Caco-2 (cell line): ENCODE measurements around the gene NIFK. TPM values are rescaled to one million over a fixed set of nuclear protein-coding genes. Genes with fewer than 3 reads are reported as not detected.
A peak's percentile ranks its signal among the peaks of the same experiment; 100 is the strongest.

ENCODE experiments used
- BruUV-seq: library from RNA; stranded (reverse); fragments of 400-500 nt; replicated peaks from 2 replicates; lab custom pipeline; 2021; lab: Mats Ljungman, UMichigan
- CTCF ChIA-PET: fragments of 300-600 bp; sonication (Branson Sonifier 250); formaldehyde crosslinking; loops from one replicate; lab custom pipeline; 2022; ENCODE audit warnings: antibody characterized with exemption; lab: Charles Lee
- POLR2A ChIA-PET: fragments of 300-600 bp; sonication (Branson Sonifier 250); formaldehyde crosslinking; loops from one replicate; lab custom pipeline; 2022; ENCODE audit warnings: antibody characterized with exemption; lab: Charles Lee
- DNase-seq, 2 experiments: peaks; one replicate each; pipeline versions ENCODE4 v3.0.0 to v3.0.0-alpha.2; 2020 to 2022
- H3K27me3 ChIP-seq: replicated peaks from 2 replicates; pipeline ENCODE4 v1.6.0; 2011; ENCODE audit warnings: low read length; ENCODE audit not compliant: control insufficient read depth, insufficient read depth
- H3K36me3 ChIP-seq: 2 replicates; pipeline ENCODE4 v1.5.1; 2011; ENCODE audit warnings: low read length; ENCODE audit not compliant: control insufficient read depth, insufficient read depth
- H3K4me1 ChIP-seq: fragments of 250-450 bp; sonication (Bioruptor Pico); 2 replicates; pipeline ENCODE4 v1.5.1; 2020; ENCODE audit warnings: mild to moderate bottlenecking
- H3K4me3 ChIP-seq: 2 replicates; pipeline ENCODE4 v1.5.1; 2011; ENCODE audit warnings: low read depth, mild to moderate bottlenecking, control low read depth, low read length
- H3K9me3 ChIP-seq: fragments of 250-450 bp; sonication (Bioruptor Pico); 2 replicates; pipeline ENCODE4 v1.5.1; 2020; ENCODE audit warnings: mild to moderate bottlenecking, moderate library complexity
- H3K27ac Mint-ChIP-seq: one replicate; pipeline ENCODE4 v1.8.0; 2022; ENCODE audit warnings: mixed read lengths; ENCODE audit not compliant: unreplicated experiment
- H3K27me3 Mint-ChIP-seq: one replicate; pipeline ENCODE4 v1.8.0; 2022; ENCODE audit warnings: mixed read lengths; ENCODE audit not compliant: insufficient read depth, unreplicated experiment
- H3K36me3 Mint-ChIP-seq: one replicate; pipeline ENCODE4 v1.8.0; 2022; ENCODE audit warnings: mild to moderate bottlenecking, mixed read lengths; ENCODE audit not compliant: insufficient read depth, unreplicated experiment
- H3K4me1 Mint-ChIP-seq: one replicate; pipeline ENCODE4 v1.8.0; 2022; ENCODE audit warnings: low read depth, mixed read lengths; ENCODE audit not compliant: unreplicated experiment
- H3K4me3 Mint-ChIP-seq: one replicate; pipeline ENCODE4 v1.8.0; 2022; ENCODE audit warnings: mild to moderate bottlenecking, moderate library complexity, mixed read lengths; ENCODE audit not compliant: unreplicated experiment
- H3K9me3 Mint-ChIP-seq: one replicate; pipeline ENCODE4 v1.8.0; 2022; ENCODE audit warnings: mixed read lengths; ENCODE audit not compliant: unreplicated experiment
- intact Hi-C: fragments of 100-400 bp; cut with micrococcal nuclease; formaldehyde crosslinking; loops from one replicate; pipeline ENCODE4 v1.10.0; 2022; ENCODE audit not compliant: unreplicated experiment
- total RNA-seq: library from RNA; stranded (reverse); gene quantifications from 2 replicates; pipeline ENCODE4 v1.2.3, GENCODE V29; 2022
- TF ChIP-seq, protein P1 (sequence below), 2 experiments: fragments of 200-600 bp in 1 of 2; IDR thresholded peaks; 1 replicate in 1 of 2; 2 replicates in 1 of 2; pipeline versions ENCODE4 v1.5.1 to v1.8.0; 2011 to 2022; ENCODE audit warnings: antibody characterized with exemption in 1 of 2, control low read depth in 1 of 2, inconsistent platforms in 1 of 2, low read depth in 1 of 2, low read length in 1 of 2, mild to moderate bottlenecking in 1 of 2, moderate library complexity in 1 of 2; ENCODE audit not compliant: insufficient read depth in 1 of 2, severe bottlenecking in 1 of 2, unreplicated experiment in 1 of 2

NIFK gene
- total RNA-seq, 1 experiment from 2014 or later, result 84.7 TPM

DNA sequence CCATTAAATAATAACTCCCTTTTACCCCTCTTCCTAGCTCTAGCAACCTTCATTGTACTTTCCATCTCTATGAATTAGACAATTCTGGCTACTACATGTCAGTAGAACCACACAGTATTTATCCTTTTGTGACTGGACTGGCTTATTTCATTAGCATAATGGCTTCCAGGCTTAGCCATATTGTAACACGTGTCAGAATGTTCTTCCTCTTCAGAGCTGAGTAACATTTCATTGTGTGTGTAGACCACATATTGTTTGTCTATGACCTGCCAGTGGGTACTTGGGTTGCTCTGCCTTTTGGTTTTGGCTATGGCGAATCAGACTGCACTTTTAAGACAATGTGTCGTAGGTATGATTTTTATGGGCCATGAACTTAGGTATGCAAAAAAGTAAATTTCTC is 39.7 kb upstream of the NIFK start:
- Histone ChIP-seq H3K4me3 (no peak overlapping the region), H3K27me3 (no peaks in the 10 kb centered on the region), H3K9me3 (no peaks in the 10 kb centered on the region), H3K36me3 (no peaks in the 10 kb centered on the region), H3K4me1 (peaks cover 43% of the 10 kb centered on the region)
- TF ChIP-seq, protein P1, sequence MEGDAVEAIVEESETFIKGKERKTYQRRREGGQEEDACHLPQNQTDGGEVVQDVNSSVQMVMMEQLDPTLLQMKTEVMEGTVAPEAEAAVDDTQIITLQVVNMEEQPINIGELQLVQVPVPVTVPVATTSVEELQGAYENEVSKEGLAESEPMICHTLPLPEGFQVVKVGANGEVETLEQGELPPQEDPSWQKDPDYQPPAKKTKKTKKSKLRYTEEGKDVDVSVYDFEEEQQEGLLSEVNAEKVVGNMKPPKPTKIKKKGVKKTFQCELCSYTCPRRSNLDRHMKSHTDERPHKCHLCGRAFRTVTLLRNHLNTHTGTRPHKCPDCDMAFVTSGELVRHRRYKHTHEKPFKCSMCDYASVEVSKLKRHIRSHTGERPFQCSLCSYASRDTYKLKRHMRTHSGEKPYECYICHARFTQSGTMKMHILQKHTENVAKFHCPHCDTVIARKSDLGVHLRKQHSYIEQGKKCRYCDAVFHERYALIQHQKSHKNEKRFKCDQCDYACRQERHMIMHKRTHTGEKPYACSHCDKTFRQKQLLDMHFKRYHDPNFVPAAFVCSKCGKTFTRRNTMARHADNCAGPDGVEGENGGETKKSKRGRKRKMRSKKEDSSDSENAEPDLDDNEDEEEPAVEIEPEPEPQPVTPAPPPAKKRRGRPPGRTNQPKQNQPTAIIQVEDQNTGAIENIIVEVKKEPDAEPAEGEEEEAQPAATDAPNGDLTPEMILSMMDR (IDR thresholded peaks at IDR 0.05; ENCODE audit: insufficient read depth in 1 of 2, low read depth in 1 of 2, low read length in 1 of 2, severe bottlenecking in 1 of 2, unreplicated experiment in 1 of 2), result no peak
- H3K36me3 Mint-ChIP-seq, result peaks cover 35% of the 10 kb centered on the region
- no TSS peak for BruUV-seq
- peak overlapping the region; percentile 71 for H3K4me3 Mint-ChIP-seq
- ChIA-PET POLR2A (no interaction called here), CTCF (no interaction called here)
- intact Hi-C loops, result loop anchor here (5.0 kb wide), 1 partner anchor 39 kb away; the partner anchor contains the start of gene NIFK
- no peaks in the 10 kb centered on the region for H3K27me3 Mint-ChIP-seq
- DNase-seq, result no peak
- peak overlapping the region; percentile 93 for H3K27ac Mint-ChIP-seq
- no peaks in the 10 kb centered on the region for H3K9me3 Mint-ChIP-seq
- peaks cover 33% of the 10 kb centered on the region for H3K4me1 Mint-ChIP-seq

DNA sequence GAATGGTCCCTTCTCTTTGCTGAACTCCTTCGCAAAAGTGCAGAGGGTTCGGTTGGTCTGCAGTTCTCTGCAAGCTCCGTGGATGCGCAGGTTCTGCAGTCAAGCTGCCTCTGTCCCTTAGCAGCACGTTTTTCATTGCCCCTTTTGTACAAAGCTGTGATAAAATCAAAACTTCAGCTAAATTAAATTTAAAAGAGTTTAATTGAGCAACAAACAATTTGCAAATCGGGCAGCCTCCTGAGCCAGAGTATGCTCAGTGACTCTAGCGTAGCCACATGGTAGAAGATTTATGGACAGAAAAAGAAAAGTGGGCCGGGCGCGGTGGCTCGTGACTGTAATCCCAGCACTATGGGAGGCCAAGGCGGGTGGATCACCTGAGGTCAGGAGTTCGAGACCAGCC is 37.6 kb upstream of the NIFK start:
- H3K27me3 Mint-ChIP-seq, result no peaks in the 10 kb centered on the region
- H3K4me1 Mint-ChIP-seq, result peaks cover 31% of the 10 kb centered on the region
- BruUV-seq, result no TSS peak
- H3K4me3 ChIP-seq, result no peak overlapping the region
- H3K9me3 ChIP-seq, result no peaks in the 10 kb centered on the region
- ChIA-PET CTCF (no interaction called here), POLR2A (no interaction called here)
- no peaks in the 10 kb centered on the region for H3K36me3 ChIP-seq
- intact Hi-C loops, result no loop called here
- no peaks in the 10 kb centered on the region for H3K27me3 ChIP-seq
- H3K27ac Mint-ChIP-seq, result no peak overlapping the region
- peaks cover 48% of the 10 kb centered on the region for H3K36me3 Mint-ChIP-seq
- no peak overlapping the region for H3K4me3 Mint-ChIP-seq
- H3K9me3 Mint-ChIP-seq, result no peaks in the 10 kb centered on the region
- H3K4me1 ChIP-seq, result peaks cover 31% of the 10 kb centered on the region
- no peak for DNase-seq
- TF ChIP-seq, protein P1 (IDR thresholded peaks at IDR 0.05; ENCODE audit: insufficient read depth in 1 of 2, low read depth in 1 of 2, low read length in 1 of 2, severe bottlenecking in 1 of 2, unreplicated experiment in 1 of 2), result no peak

DNA sequence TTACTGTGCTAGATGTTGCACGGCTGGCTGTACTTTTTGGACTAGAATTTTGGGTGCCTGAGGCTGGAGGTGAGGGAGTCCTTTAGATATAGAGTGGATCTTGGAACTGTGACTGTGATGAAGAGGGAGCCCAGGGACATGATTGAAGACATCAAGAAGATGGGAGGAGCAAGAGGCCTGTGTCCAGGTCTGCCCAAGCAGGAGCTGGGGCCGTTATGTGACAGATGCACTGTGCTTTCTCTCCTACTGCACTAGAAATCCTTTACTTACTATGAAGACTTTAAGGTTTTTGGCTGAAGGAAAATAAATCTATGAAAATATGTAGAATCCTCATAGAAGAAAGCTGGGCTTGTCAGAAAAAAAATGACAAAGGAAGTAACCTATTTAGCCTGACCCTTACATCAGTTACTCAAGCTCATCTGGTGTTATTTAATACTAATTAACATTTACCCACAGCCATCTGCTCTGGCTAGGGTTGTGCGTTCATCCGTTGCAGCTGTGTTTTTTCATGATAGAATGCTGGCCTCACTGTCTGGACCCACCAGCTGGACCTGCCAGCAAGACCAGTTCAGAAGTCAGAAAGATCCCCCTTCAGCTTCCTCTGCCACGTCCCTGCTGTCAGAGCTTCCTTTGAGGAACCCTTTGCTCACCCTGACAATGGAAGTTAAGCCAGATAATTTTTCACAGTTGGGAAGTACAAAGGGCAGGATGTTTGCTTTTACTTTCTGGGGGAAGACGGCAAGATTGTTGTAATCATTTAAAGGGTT is 35.5 kb upstream of the NIFK start:
- POLR2A ChIA-PET, result interaction anchor here (1.3 kb wide), 1 partner anchor 16 kb away, joined by 4 read pairs; the partner anchor contains the start of gene TSN
- no peak for DNase-seq
- Histone ChIP-seq H3K27me3 (no peaks in the 10 kb centered on the region), H3K36me3 (no peaks in the 10 kb centered on the region), H3K4me3 (no peak overlapping the region), H3K9me3 (no peaks in the 10 kb centered on the region), H3K4me1 (peaks cover 24% of the 10 kb centered on the region)
- Mint-ChIP-seq H3K4me3 (no peak overlapping the region), H3K36me3 (peaks cover 46% of the 10 kb centered on the region), H3K27ac (peak overlapping the region; percentile 3), H3K27me3 (no peaks in the 10 kb centered on the region), H3K9me3 (no peaks in the 10 kb centered on the region), H3K4me1 (peaks cover 32% of the 10 kb centered on the region)
- BruUV-seq, result no TSS peak
- TF ChIP-seq, protein P1 (IDR thresholded peaks at IDR 0.05; ENCODE audit: insufficient read depth in 1 of 2, low read depth in 1 of 2, low read length in 1 of 2, severe bottlenecking in 1 of 2, unreplicated experiment in 1 of 2), result no peak
- CTCF ChIA-PET, result no interaction called here
- intact Hi-C loops, result no loop called here
